ENCODE data around the gene CTSZ.

CTSZ gene

DNA sequence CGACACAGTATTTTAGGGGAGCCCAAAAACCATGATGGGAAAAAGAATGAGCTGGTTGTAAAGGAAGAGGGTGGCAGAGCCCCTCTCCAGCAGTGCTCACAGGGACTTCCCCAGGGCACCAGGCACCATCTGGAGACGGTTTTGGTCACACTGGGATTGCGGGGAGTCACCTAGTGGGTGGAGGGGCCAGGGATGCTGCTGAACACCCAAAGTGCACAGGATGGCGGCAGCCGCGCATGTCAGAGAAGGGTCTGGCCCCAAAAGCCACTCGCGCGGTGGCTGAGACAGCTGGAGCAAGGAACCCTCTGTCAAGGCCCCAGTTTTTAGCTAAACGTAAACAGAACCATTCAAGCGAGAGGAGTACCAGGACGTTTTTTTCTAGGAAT lies 10.8 kb downstream of the CTSZ start:
- Histone ChIP-seq H3K4me3 (ENCODE audit: low read length, poor library complexity, severe bottlenecking) (no peak overlapping the region), H2AFZ (ENCODE audit: low read length) (no peak overlapping the region), H3K79me2 (ENCODE audit: insufficient read depth, low read length) (no peaks in the 10 kb centered on the region), H3K9me3 (ENCODE audit: insufficient read depth, low read depth, low read length) (no peaks in the 10 kb centered on the region), H3F3A (ENCODE audit: low read depth) (no peaks in the 10 kb centered on the region), H3K9me2 (replicated peaks; ENCODE audit: low read depth, low read length) (no peaks in the 10 kb centered on the region), H3K4me1 (ENCODE audit: insufficient read depth, low read length, poor library complexity, severe bottlenecking) (no peaks in the 10 kb centered on the region), H3K4me2 (ENCODE audit: low read depth, low read length, poor library complexity, severe bottlenecking) (no peak overlapping the region), H3K27me3 (ENCODE audit: insufficient read depth, low read length, poor library complexity, severe bottlenecking) (no peaks in the 10 kb centered on the region), H3K36me3 (ENCODE audit: insufficient read depth, low read length) (peaks cover 52% of the 10 kb centered on the region), H4K20me1 (ENCODE audit: insufficient read depth, low read length, poor library complexity, severe bottlenecking) (no peaks in the 10 kb centered on the region), H3K9ac (ENCODE audit: low read depth, low read length, poor library complexity, severe bottlenecking) (no peak overlapping the region)
- TF ChIP-seq EZH2phosphoT487 (IDR thresholded peaks at IDR 0.05; ENCODE audit: borderline replicate concordance): no peak
- TF ChIP-seq, protein P1, sequence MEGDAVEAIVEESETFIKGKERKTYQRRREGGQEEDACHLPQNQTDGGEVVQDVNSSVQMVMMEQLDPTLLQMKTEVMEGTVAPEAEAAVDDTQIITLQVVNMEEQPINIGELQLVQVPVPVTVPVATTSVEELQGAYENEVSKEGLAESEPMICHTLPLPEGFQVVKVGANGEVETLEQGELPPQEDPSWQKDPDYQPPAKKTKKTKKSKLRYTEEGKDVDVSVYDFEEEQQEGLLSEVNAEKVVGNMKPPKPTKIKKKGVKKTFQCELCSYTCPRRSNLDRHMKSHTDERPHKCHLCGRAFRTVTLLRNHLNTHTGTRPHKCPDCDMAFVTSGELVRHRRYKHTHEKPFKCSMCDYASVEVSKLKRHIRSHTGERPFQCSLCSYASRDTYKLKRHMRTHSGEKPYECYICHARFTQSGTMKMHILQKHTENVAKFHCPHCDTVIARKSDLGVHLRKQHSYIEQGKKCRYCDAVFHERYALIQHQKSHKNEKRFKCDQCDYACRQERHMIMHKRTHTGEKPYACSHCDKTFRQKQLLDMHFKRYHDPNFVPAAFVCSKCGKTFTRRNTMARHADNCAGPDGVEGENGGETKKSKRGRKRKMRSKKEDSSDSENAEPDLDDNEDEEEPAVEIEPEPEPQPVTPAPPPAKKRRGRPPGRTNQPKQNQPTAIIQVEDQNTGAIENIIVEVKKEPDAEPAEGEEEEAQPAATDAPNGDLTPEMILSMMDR (conservative IDR thresholded peaks at IDR 0.05; ENCODE audit: low read length): no peak

DNA sequence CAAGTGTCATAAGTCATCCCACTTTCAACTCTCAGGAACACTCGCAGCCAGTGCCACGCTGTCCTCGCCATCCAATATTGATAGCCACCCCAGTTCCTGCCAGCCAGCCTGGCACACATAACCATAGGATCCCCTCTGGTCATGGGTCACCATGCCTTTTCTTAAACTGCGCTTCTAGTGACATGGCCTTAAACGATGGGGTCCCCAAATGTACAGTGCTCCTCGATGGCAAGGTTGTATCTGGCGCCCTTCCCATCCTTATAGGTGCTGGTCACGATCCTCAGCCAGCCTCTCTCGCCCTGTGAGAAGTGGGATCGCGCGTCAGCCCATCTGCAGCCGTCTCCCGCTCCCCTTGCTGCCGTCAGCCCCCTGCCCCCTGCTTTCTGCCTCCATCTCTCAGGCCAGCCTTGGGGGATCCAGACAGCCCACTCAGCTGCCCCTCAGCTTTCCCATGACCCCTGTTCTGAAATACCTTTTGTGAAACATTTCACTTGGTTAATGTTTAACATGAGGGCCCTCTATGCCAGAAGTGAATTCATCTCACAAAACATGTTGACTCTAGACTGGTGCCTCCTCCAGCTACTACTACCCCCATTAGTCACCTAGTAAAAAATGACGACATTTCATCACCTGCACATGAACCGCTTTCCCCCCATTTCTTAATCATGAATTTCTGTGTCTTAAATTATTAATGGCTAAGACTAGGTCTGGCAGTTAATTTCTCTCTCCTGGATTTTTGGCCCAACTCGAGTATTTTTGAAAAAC lies 11.4 kb downstream of the CTSZ start:
- Histone ChIP-seq H3K36me3 (ENCODE audit: insufficient read depth, low read length) (peaks cover 58% of the 10 kb centered on the region), H2AFZ (ENCODE audit: low read length) (no peak overlapping the region), H4K20me1 (ENCODE audit: insufficient read depth, low read length, poor library complexity, severe bottlenecking) (no peaks in the 10 kb centered on the region), H3F3A (ENCODE audit: low read depth) (no peaks in the 10 kb centered on the region), H3K4me1 (ENCODE audit: insufficient read depth, low read length, poor library complexity, severe bottlenecking) (no peaks in the 10 kb centered on the region), H3K27me3 (ENCODE audit: insufficient read depth, low read length, poor library complexity, severe bottlenecking) (no peaks in the 10 kb centered on the region), H3K9me2 (replicated peaks; ENCODE audit: low read depth, low read length) (no peaks in the 10 kb centered on the region), H3K79me2 (ENCODE audit: insufficient read depth, low read length) (no peaks in the 10 kb centered on the region), H3K9me3 (ENCODE audit: insufficient read depth, low read depth, low read length) (no peaks in the 10 kb centered on the region), H3K4me2 (ENCODE audit: low read depth, low read length, poor library complexity, severe bottlenecking) (no peak overlapping the region), H3K4me3 (ENCODE audit: low read length, poor library complexity, severe bottlenecking) (no peak overlapping the region), H3K9ac (ENCODE audit: low read depth, low read length, poor library complexity, severe bottlenecking) (no peak overlapping the region)
- TF ChIP-seq, protein P1 (conservative IDR thresholded peaks at IDR 0.05; ENCODE audit: low read length): no peak
- TF ChIP-seq EZH2phosphoT487 (IDR thresholded peaks at IDR 0.05; ENCODE audit: borderline replicate concordance): no peak

DNA sequence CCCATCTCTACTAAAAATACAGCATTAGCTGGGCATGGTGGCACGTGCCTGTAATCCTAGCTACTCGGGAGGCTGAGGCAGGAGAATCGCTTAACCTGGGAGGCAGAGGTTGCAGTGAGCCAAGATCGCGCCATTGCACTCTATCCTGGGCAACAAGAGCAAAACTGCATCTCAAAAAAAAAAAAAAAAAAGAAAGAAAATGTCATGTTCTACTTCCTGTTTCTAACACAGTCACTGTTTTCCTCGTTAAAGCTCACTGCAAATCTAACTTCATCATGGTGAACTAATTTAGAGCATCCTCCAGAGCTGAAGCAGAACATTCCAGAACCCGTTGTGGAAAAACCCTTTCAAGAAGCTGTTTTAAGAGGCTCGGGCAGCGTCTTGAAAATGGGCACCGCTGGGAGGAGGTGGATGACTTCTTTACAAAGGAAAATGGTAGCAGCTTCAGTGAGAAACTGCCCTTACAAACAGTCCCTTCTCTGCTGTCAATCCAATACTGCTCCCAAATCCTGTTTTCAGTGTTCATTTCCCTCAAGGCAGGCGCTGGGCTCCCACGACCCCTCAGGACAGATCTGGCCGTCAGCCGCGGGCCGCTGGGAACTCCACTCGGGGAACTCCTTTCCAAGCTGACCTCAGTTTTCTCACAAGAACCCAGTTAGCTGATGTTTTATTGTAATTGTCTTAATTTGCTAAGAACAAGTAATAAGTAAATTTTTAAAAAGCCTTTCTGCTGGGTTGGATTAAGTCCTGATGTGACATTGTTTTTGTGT lies 12.5 kb downstream of the CTSZ start:
- no peak overlapping the region for H3K4me2 ChIP-seq (ENCODE audit: low read depth, low read length, poor library complexity, severe bottlenecking)
- TF ChIP-seq, protein P1 (conservative IDR thresholded peaks at IDR 0.05; ENCODE audit: low read length): no peak
- TF ChIP-seq EZH2phosphoT487 (IDR thresholded peaks at IDR 0.05; ENCODE audit: borderline replicate concordance): no peak
- no peak overlapping the region for H3K9ac ChIP-seq (ENCODE audit: low read depth, low read length, poor library complexity, severe bottlenecking)
- no peaks in the 10 kb centered on the region for H3K79me2 ChIP-seq (ENCODE audit: insufficient read depth, low read length)
- no peak overlapping the region for H2AFZ ChIP-seq (ENCODE audit: low read length)
- no peaks in the 10 kb centered on the region for H3K4me1 ChIP-seq (ENCODE audit: insufficient read depth, low read length, poor library complexity, severe bottlenecking)
- H3K27me3 ChIP-seq (ENCODE audit: insufficient read depth, low read length, poor library complexity, severe bottlenecking): no peaks in the 10 kb centered on the region
- H3K9me3 ChIP-seq (ENCODE audit: insufficient read depth, low read depth, low read length): no peaks in the 10 kb centered on the region
- no peak overlapping the region for H3K4me3 ChIP-seq (ENCODE audit: low read length, poor library complexity, severe bottlenecking)
- no peaks in the 10 kb centered on the region for H3K9me2 ChIP-seq (replicated peaks; ENCODE audit: low read depth, low read length)
- no peaks in the 10 kb centered on the region for H4K20me1 ChIP-seq (ENCODE audit: insufficient read depth, low read length, poor library complexity, severe bottlenecking)
- no peaks in the 10 kb centered on the region for H3F3A ChIP-seq (ENCODE audit: low read depth)
- peaks cover 67% of the 10 kb centered on the region for H3K36me3 ChIP-seq (ENCODE audit: insufficient read depth, low read length)
